ENCODE measurements around the gene GTF2A1L.
"Not testable (repeated sequence)": the region's sequence is repeated elsewhere in the genome, so short reads cannot be mapped to it uniquely, and the experiment has no call there.

GTF2A1L gene

DNA sequence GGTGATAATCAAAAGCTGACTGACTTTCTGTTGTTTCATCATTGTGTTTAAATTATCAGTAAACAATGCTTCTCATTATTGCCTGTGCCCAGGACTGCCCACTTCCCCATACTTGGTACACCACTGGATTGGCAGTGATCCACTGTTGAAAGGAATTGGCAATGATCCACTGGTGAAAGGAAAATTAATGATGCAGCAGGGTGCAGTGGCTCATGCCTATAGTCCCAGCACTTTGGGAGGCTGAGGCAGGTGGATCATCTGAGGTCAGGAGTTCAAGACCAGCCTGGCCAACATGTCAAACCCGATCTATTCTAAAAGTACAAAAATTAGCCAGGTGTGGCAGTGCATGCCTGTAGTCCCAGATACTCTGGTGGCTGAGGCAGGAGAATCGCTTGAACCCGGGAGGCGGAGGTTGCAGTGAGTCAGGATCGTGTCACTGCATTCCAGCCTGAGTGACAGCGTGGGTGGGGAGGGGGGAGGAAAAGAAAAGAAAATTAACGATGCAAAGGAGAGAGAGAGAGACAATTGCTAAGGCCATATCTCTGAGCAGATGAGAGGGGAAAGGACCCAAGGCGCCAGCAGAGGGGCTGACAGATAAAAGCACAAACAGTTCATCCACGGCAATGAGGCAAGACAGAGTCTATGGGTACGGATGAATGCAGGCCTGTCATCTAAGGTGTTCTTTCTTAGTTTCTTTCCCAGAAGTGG lies 10.2 kb upstream of the GTF2A1L start:
- H3K27me3 ChIP-seq (replicated peaks) = no peaks in the 10 kb centered on the region
- peak; percentile 43 for DNase-seq
- in situ Hi-C loops (cut with HindIII; ENCODE audit: low pct_ligation_motif_present, low sequenced_read_pairs) = no loop called here
- TF ChIP-seq, protein P1, sequence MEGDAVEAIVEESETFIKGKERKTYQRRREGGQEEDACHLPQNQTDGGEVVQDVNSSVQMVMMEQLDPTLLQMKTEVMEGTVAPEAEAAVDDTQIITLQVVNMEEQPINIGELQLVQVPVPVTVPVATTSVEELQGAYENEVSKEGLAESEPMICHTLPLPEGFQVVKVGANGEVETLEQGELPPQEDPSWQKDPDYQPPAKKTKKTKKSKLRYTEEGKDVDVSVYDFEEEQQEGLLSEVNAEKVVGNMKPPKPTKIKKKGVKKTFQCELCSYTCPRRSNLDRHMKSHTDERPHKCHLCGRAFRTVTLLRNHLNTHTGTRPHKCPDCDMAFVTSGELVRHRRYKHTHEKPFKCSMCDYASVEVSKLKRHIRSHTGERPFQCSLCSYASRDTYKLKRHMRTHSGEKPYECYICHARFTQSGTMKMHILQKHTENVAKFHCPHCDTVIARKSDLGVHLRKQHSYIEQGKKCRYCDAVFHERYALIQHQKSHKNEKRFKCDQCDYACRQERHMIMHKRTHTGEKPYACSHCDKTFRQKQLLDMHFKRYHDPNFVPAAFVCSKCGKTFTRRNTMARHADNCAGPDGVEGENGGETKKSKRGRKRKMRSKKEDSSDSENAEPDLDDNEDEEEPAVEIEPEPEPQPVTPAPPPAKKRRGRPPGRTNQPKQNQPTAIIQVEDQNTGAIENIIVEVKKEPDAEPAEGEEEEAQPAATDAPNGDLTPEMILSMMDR (IDR thresholded peaks at IDR 0.05; ENCODE audit: low read depth, low read length, missing control alignments) = no peak
- H3K27ac ChIP-seq = no peak overlapping the region
- H3K36me3 ChIP-seq (replicated peaks) = no peaks in the 10 kb centered on the region
- H3K4me3 ChIP-seq (ENCODE audit: low read depth, low read length) = no peak overlapping the region

GRCh38 chr2:48613211-48613610 lies 4.4 kb upstream of the GTF2A1L start:
- in situ Hi-C loops (cut with HindIII; ENCODE audit: low pct_ligation_motif_present, low sequenced_read_pairs) = no loop called here
- Histone ChIP-seq H3K36me3 (replicated peaks) (no peaks in the 10 kb centered on the region), H3K27ac (no peak overlapping the region), H3K4me3 (ENCODE audit: low read depth, low read length) (no peak overlapping the region), H3K27me3 (replicated peaks) (no peaks in the 10 kb centered on the region)
- DNase-seq = no peak
- TF ChIP-seq, protein P1 (IDR thresholded peaks at IDR 0.05; ENCODE audit: low read depth, low read length, missing control alignments) = no peak

DNA sequence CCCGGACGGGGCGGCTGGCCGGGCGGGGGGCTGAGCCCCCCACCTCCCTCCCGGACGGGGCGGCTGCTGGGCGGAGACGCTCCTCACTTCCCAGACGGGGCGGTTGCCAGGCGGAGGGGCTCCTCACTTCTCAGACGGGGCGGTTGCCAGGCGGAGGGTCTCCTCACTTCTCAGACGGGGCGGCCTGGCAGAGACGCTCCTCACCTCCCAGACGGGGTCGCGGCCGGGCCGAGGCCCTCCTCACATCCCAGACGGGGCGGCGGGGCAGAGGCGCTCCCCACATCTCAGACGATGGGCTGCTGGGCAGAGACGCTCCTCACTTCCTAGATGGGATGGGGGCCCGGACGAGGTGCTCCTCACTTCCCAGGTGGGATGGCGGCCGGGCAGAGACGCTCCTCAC lies 3.1 kb upstream of the GTF2A1L start:
- H3K27ac ChIP-seq; in situ Hi-C loops (cut with HindIII; ENCODE audit: low pct_ligation_motif_present, low sequenced_read_pairs); DNase-seq; H3K4me3 ChIP-seq (ENCODE audit: low read depth, low read length); H3K36me3 ChIP-seq (replicated peaks); H3K27me3 ChIP-seq (replicated peaks): not testable (repeated sequence)

GRCh38 chr2:48619526-48619925 lies 1.9 kb downstream of the GTF2A1L start:
- H3K27ac ChIP-seq = no peak overlapping the region
- H3K36me3 ChIP-seq (replicated peaks) = no peaks in the 10 kb centered on the region
- H3K4me3 ChIP-seq (ENCODE audit: low read depth, low read length) = no peak overlapping the region
- no peak for DNase-seq
- in situ Hi-C loops (cut with HindIII; ENCODE audit: low pct_ligation_motif_present, low sequenced_read_pairs) = no loop called here
- TF ChIP-seq, protein P1 (IDR thresholded peaks at IDR 0.05; ENCODE audit: low read depth, low read length, missing control alignments) = no peak
- H3K27me3 ChIP-seq (replicated peaks) = no peaks in the 10 kb centered on the region

DNA sequence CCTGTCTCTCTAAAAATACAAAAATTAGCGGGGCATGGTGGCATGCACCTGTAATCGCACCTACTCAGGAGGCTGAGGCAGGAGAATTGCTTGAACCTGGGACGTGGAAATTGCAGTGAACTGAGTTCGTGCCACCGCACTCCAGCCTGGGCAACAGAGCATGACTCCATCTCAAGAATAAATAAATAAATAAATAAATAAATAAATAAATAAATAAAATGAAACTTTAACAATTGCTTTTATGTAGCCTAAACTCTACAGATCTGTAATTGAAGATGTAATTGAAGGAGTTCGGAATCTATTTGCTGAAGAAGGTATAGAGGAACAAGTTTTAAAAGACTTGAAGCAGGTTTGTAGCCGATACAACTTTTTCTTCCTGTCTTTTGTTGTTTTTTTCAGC lies 2.9 kb downstream of the GTF2A1L start:
- TF ChIP-seq, protein P1 (IDR thresholded peaks at IDR 0.05; ENCODE audit: low read depth, low read length, missing control alignments) = no peak
- in situ Hi-C loops (cut with HindIII; ENCODE audit: low pct_ligation_motif_present, low sequenced_read_pairs) = no loop called here
- no peak for DNase-seq
- Histone ChIP-seq H3K27me3 (replicated peaks) (no peaks in the 10 kb centered on the region), H3K27ac (no peak overlapping the region), H3K4me3 (ENCODE audit: low read depth, low read length) (no peak overlapping the region), H3K36me3 (replicated peaks) (no peaks in the 10 kb centered on the region)

DNA sequence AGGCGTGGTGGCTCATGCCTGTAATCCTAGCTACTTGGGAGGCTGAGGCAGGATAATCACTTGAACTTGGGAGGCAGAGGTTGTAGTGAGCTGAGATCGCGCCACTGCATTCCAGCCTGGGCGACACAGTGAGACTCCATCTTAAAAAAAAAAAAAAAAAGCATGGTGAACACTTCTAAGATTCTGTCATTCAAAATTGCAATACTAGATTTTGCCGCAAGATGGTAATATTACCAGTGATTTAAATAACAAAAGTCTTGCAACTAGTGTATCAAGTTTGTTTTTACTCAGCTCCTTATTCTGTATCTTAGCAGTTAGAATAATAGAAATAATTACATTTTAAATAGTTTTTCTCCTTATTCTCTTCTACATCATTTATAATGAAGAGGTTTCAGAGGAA lies 5.0 kb downstream of the GTF2A1L start:
- H3K27me3 ChIP-seq (replicated peaks); H3K36me3 ChIP-seq (replicated peaks); in situ Hi-C loops (cut with HindIII; ENCODE audit: low pct_ligation_motif_present, low sequenced_read_pairs); H3K27ac ChIP-seq; H3K4me3 ChIP-seq (ENCODE audit: low read depth, low read length); DNase-seq: not testable (repeated sequence)

DNA sequence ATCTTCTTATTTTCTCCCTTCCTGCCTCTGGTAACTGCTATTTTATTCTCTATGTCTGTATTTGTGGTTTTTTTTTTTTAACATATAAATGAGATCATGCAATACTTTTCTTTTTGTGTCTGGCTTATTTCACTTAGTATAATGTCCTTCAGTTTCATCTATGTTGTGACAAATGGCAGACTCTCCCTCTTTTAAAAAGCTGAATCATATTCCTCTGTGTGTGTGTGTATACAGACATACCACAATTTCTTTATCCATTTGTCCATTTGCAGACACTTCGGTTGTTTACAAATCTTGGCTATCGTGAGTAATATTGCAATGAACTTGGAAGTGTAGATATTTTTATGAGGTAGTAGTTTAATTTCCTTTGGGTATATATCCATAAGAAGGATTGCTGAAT lies 7.0 kb downstream of the GTF2A1L start:
- TF ChIP-seq, protein P1 (IDR thresholded peaks at IDR 0.05; ENCODE audit: low read depth, low read length, missing control alignments) = no peak

More for the DNA sequence above, 7.0 kb downstream of the GTF2A1L start:
- in situ Hi-C loops (cut with HindIII; ENCODE audit: low pct_ligation_motif_present, low sequenced_read_pairs) = no loop called here
- no peaks in the 10 kb centered on the region for H3K27me3 ChIP-seq (replicated peaks)
- no peaks in the 10 kb centered on the region for H3K36me3 ChIP-seq (replicated peaks)
- no peak for DNase-seq
- no peak overlapping the region for H3K4me3 ChIP-seq (ENCODE audit: low read depth, low read length)
- no peak overlapping the region for H3K27ac ChIP-seq

Measured in brain microvascular endothelial cell (primary cell).